HG03439 (cell line): ENCODE data around the gene MIGA1.
"Not testable (repeated sequence)": the region's sequence is repeated elsewhere in the genome, so short reads cannot be mapped to it uniquely, and the experiment has no call there.

Experiments
- ATAC-seq: cut with Tn5 transposase; IDR thresholded peaks from one replicate; pipeline ENCODE4 v1.9.1; 2021; ENCODE audit warnings: mild to moderate bottlenecking, moderate library complexity; ENCODE audit not compliant: unreplicated experiment

The MIGA1 gene

DNA sequence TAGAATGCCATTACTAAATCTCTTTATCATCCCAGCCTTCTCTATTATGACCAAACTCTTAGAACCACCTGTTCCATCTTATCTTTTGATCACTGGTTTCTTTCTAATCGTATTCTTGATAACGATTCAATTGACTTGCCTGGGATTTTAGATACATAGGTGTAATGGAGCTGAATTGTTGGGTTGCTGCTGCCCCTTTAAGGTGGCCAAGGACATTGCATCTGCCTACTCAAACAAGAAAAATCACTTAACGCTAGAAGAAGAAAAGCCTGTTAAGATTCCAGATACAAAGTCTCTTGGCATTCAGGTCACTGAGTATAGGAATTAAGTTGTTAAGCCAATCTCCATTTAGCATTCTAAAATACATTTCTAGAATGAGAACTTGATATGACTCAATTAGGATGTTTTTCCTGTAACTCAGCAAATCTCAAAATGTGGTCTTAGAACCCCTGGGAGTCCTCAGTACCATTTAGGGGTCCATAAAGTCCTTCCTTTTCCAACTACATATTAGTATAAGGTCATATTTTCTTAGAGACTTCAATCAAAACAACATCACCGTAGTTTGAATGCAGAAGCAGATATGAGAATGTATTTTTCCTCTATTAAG, 121.3 kb downstream of the MIGA1 start:
- ATAC-seq: no peak

DNA sequence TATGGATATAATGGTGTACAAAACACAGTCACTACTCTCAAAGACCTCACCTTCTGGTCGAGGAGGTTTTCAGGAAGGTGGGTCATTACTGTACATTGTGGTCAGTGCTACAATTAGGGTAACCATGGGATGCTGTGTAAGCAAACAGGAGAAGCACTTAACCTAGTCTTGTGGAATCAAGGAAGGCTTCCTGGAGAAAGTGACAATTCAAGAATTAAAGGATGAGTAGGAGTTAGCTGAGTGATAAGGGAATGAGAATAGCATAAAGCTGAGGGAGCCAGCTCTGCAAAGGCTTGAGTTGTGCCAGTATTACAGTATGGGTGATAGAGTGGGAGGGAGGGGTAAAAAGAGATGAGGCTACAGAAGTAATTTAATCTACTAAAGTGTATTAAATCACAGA, 126.2 kb downstream of the MIGA1 start:
- no peak for ATAC-seq

DNA sequence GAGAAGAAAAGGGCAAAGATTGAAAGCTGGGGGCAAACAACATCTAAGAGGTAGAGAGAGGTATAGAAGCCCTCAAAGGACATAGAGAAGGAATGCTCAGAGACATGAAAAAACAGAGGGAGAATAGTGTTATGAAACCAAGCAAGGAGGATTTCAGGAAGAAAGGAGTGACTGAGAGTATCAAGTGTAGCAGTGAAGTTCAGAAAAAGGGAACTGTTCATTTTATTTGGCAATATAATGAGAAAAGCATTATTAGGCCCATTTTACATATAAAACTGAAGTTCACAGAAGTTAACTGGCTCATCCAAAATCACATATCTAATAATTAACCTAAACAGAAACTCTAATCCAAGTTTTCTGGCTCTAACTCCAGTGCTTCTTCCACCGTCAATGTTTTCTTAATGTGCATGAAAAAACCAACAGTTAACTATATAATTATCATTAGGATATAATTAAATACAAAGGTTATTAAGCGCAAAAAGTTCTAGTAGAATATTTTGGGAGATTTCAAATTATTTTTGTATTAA, 126.6 kb downstream of the MIGA1 start:
- no peak for ATAC-seq

DNA sequence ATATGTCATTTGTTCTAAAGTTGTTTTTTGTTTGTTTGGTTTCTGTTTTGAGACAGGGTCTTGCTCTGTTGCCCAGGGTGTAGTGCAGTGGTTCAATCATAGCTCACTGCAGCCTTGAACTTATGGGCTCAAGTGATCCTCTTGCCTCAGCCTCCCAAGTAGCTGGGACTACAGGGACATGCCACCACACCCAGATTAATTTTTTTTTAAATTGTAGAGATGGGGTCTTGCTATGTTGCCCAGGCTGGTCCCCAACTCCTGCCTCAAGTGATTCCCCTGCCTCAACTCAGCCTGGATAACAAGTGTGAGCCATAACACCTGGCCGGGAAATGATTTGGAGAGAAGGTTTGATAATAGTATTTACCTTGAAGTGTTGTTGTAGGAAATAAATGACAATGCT, 127.2 kb downstream of the MIGA1 start:
- no peak for ATAC-seq

DNA sequence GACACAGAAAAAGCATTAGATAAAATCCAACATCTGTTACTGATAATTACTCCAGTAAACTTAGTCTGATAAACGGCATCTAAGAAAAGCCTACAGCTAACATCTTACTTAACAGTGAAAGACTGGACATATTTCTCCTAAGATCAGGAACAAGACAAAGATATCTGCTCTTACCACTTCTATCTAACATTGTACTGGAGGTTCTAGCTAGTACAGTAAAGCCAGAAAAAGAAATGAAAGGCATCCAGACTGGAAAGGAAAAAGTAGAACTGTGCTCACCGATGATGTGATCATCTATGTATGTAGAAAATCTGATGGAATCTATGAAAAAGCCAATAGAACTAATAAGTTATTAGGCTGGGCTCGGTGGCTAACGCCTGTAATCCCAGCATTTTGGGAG, 130.7 kb downstream of the MIGA1 start:
- no peak for ATAC-seq

DNA sequence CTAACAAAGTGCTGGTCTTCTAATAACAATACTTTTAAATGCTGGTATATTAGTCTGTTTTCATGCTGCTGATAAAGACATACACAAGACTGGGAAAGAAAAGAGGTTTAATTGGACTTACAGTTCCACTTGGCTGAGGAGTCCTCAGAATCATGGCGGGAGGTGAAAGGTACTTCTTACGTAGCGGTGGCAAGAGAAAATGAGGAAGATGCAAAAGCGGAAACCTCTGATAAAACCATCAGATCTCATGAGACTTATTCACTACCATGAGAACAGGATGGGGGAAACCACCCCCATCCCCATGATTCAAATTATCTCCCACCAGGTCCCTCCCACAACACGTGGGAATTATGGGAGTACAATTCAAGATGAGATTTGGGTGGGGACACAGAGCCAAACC, 139.5 kb downstream of the MIGA1 start:
- ATAC-seq: not testable (repeated sequence)

DNA sequence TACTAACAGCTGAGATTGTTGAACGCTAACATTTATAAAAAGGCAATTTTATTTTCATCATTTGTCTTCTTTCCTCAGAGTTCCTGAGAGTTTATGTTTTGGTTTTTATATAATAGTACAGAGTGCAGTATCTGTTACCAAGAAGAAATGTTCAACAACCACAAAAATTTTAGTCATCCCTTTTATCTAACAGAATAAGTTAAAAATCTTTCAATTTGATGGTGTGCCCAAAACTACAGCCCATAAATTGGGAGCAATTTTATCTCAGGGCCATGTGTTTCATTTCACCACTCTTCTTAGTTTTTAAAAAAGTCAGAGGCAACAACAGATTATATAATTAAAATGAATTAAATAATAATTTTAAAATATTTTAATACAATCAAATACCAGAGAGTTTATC, 146.1 kb downstream of the MIGA1 start:
- ATAC-seq: no peak

DNA sequence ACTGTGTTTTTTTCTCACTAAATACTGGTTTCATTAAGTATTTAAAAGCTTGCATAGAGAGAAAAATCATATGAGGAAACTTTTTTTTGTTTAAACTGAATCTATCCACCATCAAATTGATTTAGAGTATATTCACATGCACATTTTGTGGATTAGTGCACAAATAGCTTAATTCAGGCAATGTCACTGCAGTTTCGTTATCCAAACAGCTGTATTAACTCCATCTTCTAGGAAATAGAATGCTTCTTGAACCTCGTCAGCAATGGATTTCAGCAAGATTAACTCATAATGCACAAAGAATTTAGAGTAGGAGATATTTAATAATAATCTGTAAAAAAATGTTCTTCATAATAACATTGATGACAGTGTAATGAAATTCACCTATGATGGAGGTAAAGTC, 146.5 kb downstream of the MIGA1 start:
- no peak for ATAC-seq

DNA sequence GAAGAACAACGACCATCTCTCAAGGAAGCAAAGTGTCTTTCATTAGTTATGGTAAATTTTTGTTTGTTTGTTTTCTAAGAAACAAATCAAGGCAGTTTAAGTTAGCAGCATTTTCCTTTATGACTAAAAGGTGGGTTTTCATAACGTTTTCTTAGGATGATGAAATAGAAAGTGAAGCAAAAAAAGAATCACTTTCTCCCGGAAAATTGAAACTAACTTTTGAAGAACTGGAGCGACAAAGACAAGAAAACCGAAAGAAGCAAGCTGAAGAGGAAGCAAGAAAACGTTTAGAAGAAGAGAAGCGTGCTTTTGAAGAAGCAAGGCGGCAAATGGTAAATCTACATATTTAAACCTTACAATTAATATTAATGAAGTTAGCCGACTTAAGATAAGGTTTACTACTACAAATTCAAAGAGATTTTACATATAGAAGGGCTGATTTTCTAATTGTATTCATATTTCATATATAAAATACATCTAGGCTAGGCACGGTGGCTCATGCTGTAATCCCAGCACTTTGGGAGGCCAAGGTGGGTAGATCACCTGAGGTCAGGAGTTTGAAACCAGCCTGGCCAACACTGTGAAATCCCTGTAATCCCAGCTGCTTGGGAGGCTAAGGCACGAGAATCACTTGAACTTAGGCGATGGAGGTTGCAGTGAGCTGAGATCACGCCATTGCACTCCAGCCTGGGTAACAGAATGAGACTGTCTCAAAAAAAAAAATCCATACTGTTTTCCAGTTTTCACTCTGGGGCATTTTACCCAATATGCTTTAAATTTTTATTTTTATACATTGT, 147.3 kb downstream of the MIGA1 start:
- no peak for ATAC-seq

DNA sequence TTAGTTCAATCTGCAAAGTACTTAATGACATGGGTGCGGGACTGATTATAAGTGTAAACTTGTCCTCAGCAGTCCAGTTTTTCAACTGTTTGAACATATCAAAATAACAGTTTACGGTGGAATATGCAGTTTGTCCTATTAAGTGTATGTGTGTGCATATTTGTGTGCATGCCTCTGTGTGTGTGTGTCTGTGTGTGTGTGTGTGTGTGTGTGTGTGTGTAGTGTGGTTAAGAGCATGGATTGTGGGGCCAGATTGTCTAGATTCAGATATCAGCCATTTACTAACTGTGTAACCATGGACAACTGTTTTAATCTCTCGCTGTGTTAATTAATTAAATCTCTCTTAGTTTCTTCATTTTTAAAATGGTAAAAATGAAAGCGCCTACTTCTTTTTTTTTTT, 148.0 kb downstream of the MIGA1 start:
- ATAC-seq: no peak
